CD4-positive, CD25-positive, alpha-beta regulatory T cell (primary cell): Measurements from ENCODE around the gene FARSB. TPM values are rescaled to one million over a fixed set of nuclear protein-coding genes. Genes with fewer than 3 reads are reported as not detected.

Source experiments
- ATAC-seq, 2 donors: fragments of 150-1000 bp; cut with Tn5 transposase; one replicate each; pipeline ENCODE4 v1.10.0; 2021; ENCODE audit warnings: low read depth in 2 of 2, moderate number of reproducible peaks in 2 of 2, moderate library complexity in 1 of 2
- DNase-seq, 3 donors: peaks; one replicate each; pipeline versions ENCODE4 v3.0.0 to v3.0.0-alpha.2; 2012 to 2022; ENCODE audit warnings: mixed read lengths in 1 of 3
- H3K27ac ChIP-seq: one replicate; pipeline ENCODE4 v1.7.0; 2013; ENCODE audit warnings: mild to moderate bottlenecking, low read length; ENCODE audit not compliant: insufficient read depth, poor library complexity, severe bottlenecking
- H3K27me3 ChIP-seq: one replicate; pipeline ENCODE4 v1.7.0; 2013; ENCODE audit warnings: low read length; ENCODE audit not compliant: control insufficient read depth, insufficient read depth
- H3K36me3 ChIP-seq: one replicate; pipeline ENCODE4 v1.7.0; 2013; ENCODE audit warnings: mild to moderate bottlenecking, low read length, moderate library complexity; ENCODE audit not compliant: control insufficient read depth, insufficient read depth
- H3K4me1 ChIP-seq: 2 replicates; pipeline ENCODE4 v1.7.0; 2013; ENCODE audit warnings: mild to moderate bottlenecking, low read length; ENCODE audit not compliant: insufficient read depth, control insufficient read depth, poor library complexity, severe bottlenecking
- H3K4me3 ChIP-seq: one replicate; pipeline ENCODE4 v1.7.0; 2013; ENCODE audit warnings: low read depth, mild to moderate bottlenecking, low read length, moderate library complexity
- H3K9me3 ChIP-seq, 2 experiments: 1 replicate in 1 of 2; 2 replicates in 1 of 2; pipeline ENCODE4 v1.7.0; 2013; ENCODE audit warnings: low read length in 2 of 2, mild to moderate bottlenecking in 1 of 2, moderate library complexity in 1 of 2; ENCODE audit not compliant: control insufficient read depth in 2 of 2
- H3K27ac Mint-ChIP-seq, 3 donors: one replicate each; pipeline ENCODE4 v1.8.0; 2020 to 2022; ENCODE audit warnings: mild to moderate bottlenecking in 3 of 3, mixed read lengths in 3 of 3, moderate library complexity in 2 of 3
- H3K27me3 Mint-ChIP-seq: one replicate; pipeline ENCODE4 v1.8.0; 2022; ENCODE audit warnings: mild to moderate bottlenecking, mixed read lengths
- H3K36me3 Mint-ChIP-seq: one replicate; pipeline ENCODE4 v1.8.0; 2020; ENCODE audit warnings: mixed read lengths
- H3K4me1 Mint-ChIP-seq, 4 donors: one replicate each; pipeline ENCODE4 v1.8.0; 2020 to 2022; ENCODE audit warnings: mixed read lengths in 4 of 4, mild to moderate bottlenecking in 1 of 4
- H3K4me3 Mint-ChIP-seq, 4 donors: one replicate each; pipeline ENCODE4 v1.8.0; 2020 to 2022; ENCODE audit warnings: mild to moderate bottlenecking in 4 of 4, mixed read lengths in 4 of 4, moderate library complexity in 3 of 4
- H3K9me3 Mint-ChIP-seq, 7 donors: one replicate each; pipeline ENCODE4 v1.8.0; 2020 to 2022; ENCODE audit warnings: mixed read lengths in 7 of 7, mild to moderate bottlenecking in 3 of 7, moderate library complexity in 2 of 7
- polyA plus RNA-seq, 4 donors: library from polyadenylated mRNA; unstranded; fragments of 300-500 nt; fragmentation: Illumina TruSeq; gene quantifications; one replicate each; pipeline ENCODE4 v1.2.3, GENCODE V29; 2021
- total RNA-seq: library from RNA; stranded (reverse); gene quantifications from one replicate; pipeline ENCODE4 v1.2.3, GENCODE V29; 2022

FARSB gene
- total and polyA plus RNA-seq, 5 donors from 2014 or later: 10.8 to 26.2 (median 25.0) TPM

GRCh38 chr2:222547083-222547482 is 108.8 kb downstream of the FARSB start:
- H3K4me3 Mint-ChIP-seq: no peak overlapping the region
- no peak for ATAC-seq
- H3K27me3 Mint-ChIP-seq: peaks cover 4% of the 10 kb centered on the region
- H3K4me1 ChIP-seq: no peaks in the 10 kb centered on the region
- DNase-seq: no peak
- H3K9me3 Mint-ChIP-seq: no peaks in the 10 kb centered on the region
- no peaks in the 10 kb centered on the region for H3K36me3 ChIP-seq
- no peaks in the 10 kb centered on the region for H3K9me3 ChIP-seq
- H3K27ac Mint-ChIP-seq: no peak overlapping the region
- H3K27ac ChIP-seq: no peak overlapping the region
- no peaks in the 10 kb centered on the region for H3K4me1 Mint-ChIP-seq
- H3K4me3 ChIP-seq: no peak overlapping the region
- no peaks in the 10 kb centered on the region for H3K36me3 Mint-ChIP-seq
- H3K27me3 ChIP-seq: no peaks in the 10 kb centered on the region

GRCh38 chr2:222545823-222546795 is 109.8 kb downstream of the FARSB start:
- Mint-ChIP-seq H3K36me3 (no peaks in the 10 kb centered on the region), H3K9me3 (no peaks in the 10 kb centered on the region), H3K27me3 (no peaks in the 10 kb centered on the region), H3K4me1 (no peaks in the 10 kb centered on the region), H3K27ac (no peak overlapping the region), H3K4me3 (no peak overlapping the region)
- no peak for ATAC-seq
- Histone ChIP-seq H3K27me3 (no peaks in the 10 kb centered on the region), H3K4me3 (no peak overlapping the region), H3K27ac (no peak overlapping the region), H3K9me3 (no peaks in the 10 kb centered on the region), H3K36me3 (no peaks in the 10 kb centered on the region), H3K4me1 (no peaks in the 10 kb centered on the region)
- DNase-seq: no peak

- no peaks in the 10 kb centered on the region for H3K9me3 ChIP-seq
- ATAC-seq: no peak
- no peaks in the 10 kb centered on the region for H3K4me1 Mint-ChIP-seq
- no peak overlapping the region for H3K27ac Mint-ChIP-seq
- no peak overlapping the region for H3K27ac ChIP-seq
- H3K27me3 Mint-ChIP-seq: no peaks in the 10 kb centered on the region
- H3K36me3 ChIP-seq: no peaks in the 10 kb centered on the region
- no peak overlapping the region for H3K4me3 ChIP-seq
- no peaks in the 10 kb centered on the region for H3K4me1 ChIP-seq
- no peaks in the 10 kb centered on the region for H3K9me3 Mint-ChIP-seq
- H3K27me3 ChIP-seq: no peaks in the 10 kb centered on the region
- DNase-seq: no peak
- no peaks in the 10 kb centered on the region for H3K36me3 Mint-ChIP-seq
- no peak overlapping the region for H3K4me3 Mint-ChIP-seq
These were observed 111.2 kb downstream of the FARSB start for GRCh38 chr2:222544661-222545060.

GRCh38 chr2:222538535-222538934 is 117.4 kb downstream of the FARSB start:
- Mint-ChIP-seq H3K27ac (peak overlapping the region in 1 of 3 donors; percentile 15), H3K36me3 (no peaks in the 10 kb centered on the region), H3K4me3 (no peak overlapping the region), H3K9me3 (peaks cover 0 to 1% (median 0%) of the 10 kb centered on the region in 7 donors), H3K27me3 (no peaks in the 10 kb centered on the region), H3K4me1 (peaks cover 0 to 7% (median 0%) of the 10 kb centered on the region in 4 donors)
- Histone ChIP-seq H3K4me3 (no peak overlapping the region), H3K27ac (no peak overlapping the region), H3K9me3 (no peaks in the 10 kb centered on the region), H3K4me1 (no peaks in the 10 kb centered on the region), H3K27me3 (no peaks in the 10 kb centered on the region), H3K36me3 (no peaks in the 10 kb centered on the region)
- ATAC-seq (no peak), DNase-seq (no peak)

GRCh38 chr2:222535477-222535876 is 120.4 kb downstream of the FARSB start:
- Mint-ChIP-seq H3K27ac (no peak overlapping the region), H3K4me3 (no peak overlapping the region), H3K27me3 (no peaks in the 10 kb centered on the region), H3K4me1 (peaks cover 0 to 7% (median 3%) of the 10 kb centered on the region in 4 donors), H3K36me3 (no peaks in the 10 kb centered on the region), H3K9me3 (peaks cover 0 to 1% (median 0%) of the 10 kb centered on the region in 7 donors)
- no peak overlapping the region for H3K27ac ChIP-seq
- H3K27me3 ChIP-seq: no peaks in the 10 kb centered on the region
- H3K36me3 ChIP-seq: no peaks in the 10 kb centered on the region
- H3K4me1 ChIP-seq: no peaks in the 10 kb centered on the region
- ATAC-seq: no peak
- no peaks in the 10 kb centered on the region for H3K9me3 ChIP-seq
- DNase-seq: no peak
- no peak overlapping the region for H3K4me3 ChIP-seq

- H3K4me1 Mint-ChIP-seq: peaks cover 0 to 6% (median 3%) of the 10 kb centered on the region in 4 donors
These were observed 123.6 kb downstream of the FARSB start for GRCh38 chr2:222532315-222532714.

GRCh38 chr2:222526480-222527277 is 129.2 kb downstream of the FARSB start:
- H3K36me3 Mint-ChIP-seq: peaks cover 29% of the 10 kb centered on the region
- no peaks in the 10 kb centered on the region for H3K4me1 ChIP-seq
- no peaks in the 10 kb centered on the region for H3K27me3 ChIP-seq
- H3K9me3 Mint-ChIP-seq: peaks cover 0 to 3% (median 0%) of the 10 kb centered on the region in 7 donors
- no peaks in the 10 kb centered on the region for H3K9me3 ChIP-seq
- H3K4me3 ChIP-seq: no peak overlapping the region
- peak overlapping the region in 1 of 4 donors; percentile 13 for H3K4me3 Mint-ChIP-seq
- H3K27ac Mint-ChIP-seq: peak overlapping the region in 1 of 3 donors; percentile 57
- H3K27ac ChIP-seq: no peak overlapping the region
- H3K4me1 Mint-ChIP-seq: peaks cover 0 to 5% (median 1%) of the 10 kb centered on the region in 4 donors
- H3K27me3 Mint-ChIP-seq: no peaks in the 10 kb centered on the region
- no peak for ATAC-seq
- no peak for DNase-seq
- H3K36me3 ChIP-seq: peaks cover 16% of the 10 kb centered on the region

More at GRCh38 chr2:222532315-222532714, 123.6 kb downstream of the FARSB start:
- no peak overlapping the region for H3K27ac ChIP-seq
- DNase-seq (no peak), ATAC-seq (no peak)
- H3K4me1 ChIP-seq: no peaks in the 10 kb centered on the region
- H3K9me3 ChIP-seq: no peaks in the 10 kb centered on the region
- no peak overlapping the region for H3K4me3 ChIP-seq
- Mint-ChIP-seq H3K27me3 (no peaks in the 10 kb centered on the region), H3K9me3 (no peaks in the 10 kb centered on the region), H3K4me3 (no peak overlapping the region), H3K27ac (no peak overlapping the region), H3K36me3 (peaks cover 7% of the 10 kb centered on the region)
- no peaks in the 10 kb centered on the region for H3K36me3 ChIP-seq
- H3K27me3 ChIP-seq: no peaks in the 10 kb centered on the region
